Anterior cingulate cortex (tissue), 58 donors: ENCODE measurements around the gene FAM131A.
"Not testable (repeated sequence)": the region's sequence is repeated elsewhere in the genome, so short reads cannot be mapped to it uniquely, and the experiment has no call there.

Experiments
- DNase-seq, 58 donors: peaks; one replicate each; lab custom pipeline; 2025; lab: John Stamatoyannopoulos, UW

Gene FAM131A

GRCh38 chr3:184337981-184338380 lies 581 bp downstream of the FAM131A start:
- peak in 1 of 58 donors; percentile 40 for DNase-seq

- peak; percentile 14 to 94 (median 82) for DNase-seq
These were observed 1.1 kb downstream of the FAM131A start for GRCh38 chr3:184338511-184338945.

- DNase-seq, result no peak
These were observed 1.6 kb downstream of the FAM131A start for GRCh38 chr3:184339001-184339400.

- DNase-seq, result not testable (repeated sequence)
These were observed 2.2 kb downstream of the FAM131A start for GRCh38 chr3:184339451-184340135.

- peak in 1 of 58 donors; percentile 5 for DNase-seq
These were observed 4.5 kb downstream of the FAM131A start for GRCh38 chr3:184341925-184342324.

GRCh38 chr3:184343200-184343876 lies 5.9 kb downstream of the FAM131A start:
- DNase-seq, result no peak

- DNase-seq, result peak in 8 of 58 donors; percentile 18 to 54 (median 31)
These were observed 7.3 kb downstream of the FAM131A start for GRCh38 chr3:184344579-184345316.

- peak; percentile 29 to 96 (median 83) for DNase-seq
These were observed 8.1 kb downstream of the FAM131A start for GRCh38 chr3:184345317-184346144.

GRCh38 chr3:184346480-184347190 lies 9.2 kb downstream of the FAM131A start:
- peak in 1 of 58 donors; percentile 6 for DNase-seq

GRCh38 chr3:184347321-184348056 lies 10.1 kb downstream of the FAM131A start:
- no peak for DNase-seq

GRCh38 chr3:184348057-184348382 lies 10.6 kb downstream of the FAM131A start:
- DNase-seq, result no peak

- peak in 14 of 58 donors; percentile 11 to 44 (median 27) for DNase-seq
These were observed 12.4 kb downstream of the FAM131A start for GRCh38 chr3:184349563-184350470.

GRCh38 chr3:184350618-184351017 lies 13.2 kb downstream of the FAM131A start:
- no peak for DNase-seq

- peak in 1 of 58 donors; percentile 19 for DNase-seq
These were observed 14.2 kb downstream of the FAM131A start for GRCh38 chr3:184351511-184352148.

- no peak for DNase-seq
These were observed 14.9 kb downstream of the FAM131A start for GRCh38 chr3:184352149-184352785.

GRCh38 chr3:184352897-184353545 lies 15.6 kb downstream of the FAM131A start:
- DNase-seq, result no peak
